GM19467 (cell line): ENCODE data around the gene EVI2B.
"Not testable (repeated sequence)": the region's sequence is repeated elsewhere in the genome, so short reads cannot be mapped to it uniquely, and the experiment has no call there.

Experiments used
- ATAC-seq: cut with Tn5 transposase; IDR thresholded peaks from one replicate; pipeline ENCODE4 v1.9.1; 2021; ENCODE audit warnings: mild to moderate bottlenecking, moderate library complexity; ENCODE audit not compliant: unreplicated experiment

Gene EVI2B

GRCh38 chr17:31310886-31311285 lies 3.0 kb downstream of the EVI2B start:
- ATAC-seq = no peak

DNA sequence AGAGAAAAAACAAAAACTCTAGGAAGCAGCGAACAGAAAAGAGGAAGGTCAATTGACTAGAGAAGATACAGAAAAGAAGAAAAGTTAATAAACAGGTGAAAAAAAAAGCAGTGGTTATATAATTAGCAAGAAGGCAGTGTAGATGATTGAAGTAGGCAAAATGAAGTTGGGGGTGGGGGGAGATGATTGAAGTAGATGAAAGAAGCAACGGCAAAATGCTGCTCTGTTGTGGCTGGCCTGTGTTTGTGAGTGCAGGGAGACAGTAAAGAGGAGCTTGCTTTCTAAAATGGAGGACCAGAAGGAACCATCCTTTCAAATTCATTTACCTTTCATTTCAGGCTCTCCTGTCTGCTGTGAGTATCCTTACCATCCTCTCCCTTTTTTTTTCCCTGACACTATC lies 3.6 kb downstream of the EVI2B start:
- no peak for ATAC-seq

- no peak for ATAC-seq
Observed at GRCh38 chr17:31309556-31309955, 4.3 kb downstream of the EVI2B start.

DNA sequence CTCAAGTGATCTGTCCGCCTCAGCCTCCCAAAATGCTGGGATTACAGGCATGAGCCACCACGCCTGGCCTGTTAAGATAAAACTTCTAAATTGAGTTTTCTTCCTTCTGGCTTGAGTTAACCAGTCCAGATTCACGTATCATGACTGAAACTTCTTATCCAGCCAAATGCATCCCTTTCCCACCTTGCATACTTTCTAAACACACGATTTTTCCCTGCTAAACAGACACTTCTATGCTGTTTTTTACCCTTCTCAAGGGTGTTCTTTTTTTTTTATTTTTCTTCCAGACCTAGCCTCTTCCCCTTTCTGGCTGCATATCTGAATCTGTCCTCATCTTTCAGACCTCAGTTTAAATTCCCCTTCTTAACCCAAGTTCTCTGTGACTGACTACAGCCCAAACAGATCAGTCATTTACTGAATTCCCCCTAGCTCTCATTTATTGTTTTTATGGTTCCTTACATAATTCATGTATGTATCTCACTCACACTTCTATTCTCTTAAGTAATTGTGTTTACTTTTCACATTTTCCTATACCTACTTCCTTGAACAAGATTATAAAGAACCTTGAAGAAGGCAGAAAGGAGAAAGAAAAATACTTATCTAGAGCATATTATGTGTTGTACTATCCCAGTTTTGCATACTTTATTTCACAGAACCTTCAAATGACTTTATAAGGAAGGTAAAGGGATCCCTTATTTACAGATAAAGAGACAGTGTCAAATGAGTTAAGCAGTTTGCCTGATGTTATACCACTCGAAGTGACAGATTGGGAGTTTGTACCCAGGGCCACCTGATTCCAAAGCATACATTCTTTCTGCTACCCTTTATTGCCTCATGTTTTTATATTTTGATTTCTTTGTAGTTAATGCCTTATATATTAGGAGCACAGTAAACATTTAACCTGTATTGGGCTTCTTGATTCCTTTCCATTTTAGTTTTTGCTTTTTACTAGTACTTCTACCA lies 5.2 kb downstream of the EVI2B start:
- no peak for ATAC-seq

- ATAC-seq = no peak
Observed at GRCh38 chr17:31307640-31308039, 6.2 kb downstream of the EVI2B start.

GRCh38 chr17:31299624-31300023 lies 14.2 kb downstream of the EVI2B start:
- ATAC-seq = no peak

DNA sequence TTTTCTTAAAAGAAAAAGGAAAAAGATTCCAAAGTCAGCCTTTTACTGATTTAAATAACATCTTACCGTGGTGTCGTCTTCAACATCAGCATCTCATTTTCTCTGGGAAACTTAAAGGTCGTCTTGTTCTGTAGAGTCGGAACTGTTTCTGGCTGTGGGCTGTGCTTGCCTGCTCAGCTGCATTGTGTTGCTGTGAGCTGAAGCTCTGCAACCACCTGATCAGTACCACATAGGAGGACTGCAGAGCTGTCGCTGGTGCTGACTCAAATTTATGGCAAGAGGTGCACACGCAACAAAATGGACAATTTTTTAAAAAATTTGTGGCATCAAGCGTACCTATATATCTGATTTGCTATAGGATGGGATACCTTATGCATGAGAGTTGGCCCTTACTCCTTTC lies 16.8 kb downstream of the EVI2B start, which contains the start of gene OMG:
Gene OMG, minus strand, starts transcription at position 150 of the 400 bp plus-strand sequence. CDS start 908 bp downstream, outside the sequence.
- ATAC-seq = no peak

DNA sequence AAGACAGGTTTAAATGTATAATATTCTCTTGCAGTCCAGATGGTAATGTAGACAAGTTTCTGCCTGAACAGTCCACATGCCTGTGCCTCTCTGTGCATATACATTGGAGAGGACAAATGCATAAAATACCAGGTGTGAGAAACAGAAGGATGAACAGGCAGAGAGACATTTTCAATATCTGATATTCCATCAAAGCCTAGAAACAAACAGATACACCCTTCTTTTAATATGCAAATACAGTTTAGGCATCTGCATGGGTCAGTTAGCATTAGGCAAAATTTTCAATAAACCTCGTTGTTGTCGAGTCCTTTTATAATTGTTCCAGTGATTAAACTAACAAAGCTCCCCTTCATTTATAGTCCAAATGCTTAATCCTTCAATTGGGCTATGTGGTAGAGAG lies 17.7 kb downstream of the EVI2B start:
- no peak for ATAC-seq

GRCh38 chr17:31295489-31295871 lies 18.4 kb downstream of the EVI2B start:
- no peak for ATAC-seq

GRCh38 chr17:31294820-31295488 lies 18.9 kb downstream of the EVI2B start:
- no peak for ATAC-seq

DNA sequence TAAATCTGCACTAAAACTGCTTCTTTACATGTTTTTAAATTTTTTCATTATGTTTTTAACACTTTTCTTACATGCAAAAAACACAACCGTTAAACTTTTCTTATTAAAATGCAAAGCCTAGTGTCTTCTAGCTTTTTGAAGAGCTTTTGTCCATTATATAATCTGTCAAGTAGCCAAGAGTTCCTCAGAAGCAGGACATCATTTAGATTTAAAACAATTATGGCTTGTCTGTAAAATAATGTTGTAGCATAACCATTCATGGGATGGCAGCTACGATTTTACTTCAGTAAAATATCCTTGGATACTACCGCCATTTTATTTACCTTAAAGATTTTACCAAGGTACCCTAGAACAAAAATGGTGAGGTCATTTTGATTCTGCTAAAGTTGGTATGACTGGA lies 19.6 kb downstream of the EVI2B start:
- ATAC-seq = no peak

DNA sequence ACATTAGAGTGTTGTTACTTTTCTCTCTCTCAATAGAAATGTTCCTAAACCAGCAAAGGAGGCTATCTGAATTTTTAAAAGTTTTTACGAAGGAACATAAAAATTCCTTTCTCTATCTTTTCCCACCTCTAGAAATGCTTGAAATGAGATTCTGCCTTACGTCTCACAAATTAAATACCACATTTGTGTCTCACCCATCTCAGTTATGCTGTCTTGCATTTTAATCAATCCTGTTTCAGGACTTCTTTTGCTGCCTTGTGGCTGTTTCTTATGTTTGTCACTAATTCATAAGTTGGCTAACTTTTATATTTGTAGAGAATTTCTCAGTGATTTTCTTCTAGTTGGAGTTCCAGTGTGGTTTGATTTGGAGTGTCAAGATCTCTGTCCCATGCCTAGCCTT lies 20.3 kb downstream of the EVI2B start:
- ATAC-seq = no peak

DNA sequence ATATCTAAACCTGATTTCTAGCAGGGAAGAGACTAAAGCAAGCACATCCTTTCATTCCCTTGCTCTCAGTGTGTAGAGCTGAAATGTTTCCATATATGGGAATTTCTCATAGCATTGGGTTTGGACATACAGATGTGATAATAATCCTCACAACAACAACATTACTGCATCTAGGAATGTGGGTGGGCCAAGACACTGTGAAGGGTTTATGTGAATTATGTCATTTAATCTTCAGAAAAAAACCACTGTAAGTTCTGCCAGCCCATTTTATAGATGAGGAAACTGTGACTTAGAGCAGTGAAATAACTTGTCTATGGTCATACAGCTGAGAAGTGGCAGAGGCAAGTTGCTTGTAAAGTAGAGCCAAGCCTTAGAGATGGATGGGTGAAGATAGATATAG lies 22.0 kb downstream of the EVI2B start:
- ATAC-seq = no peak

DNA sequence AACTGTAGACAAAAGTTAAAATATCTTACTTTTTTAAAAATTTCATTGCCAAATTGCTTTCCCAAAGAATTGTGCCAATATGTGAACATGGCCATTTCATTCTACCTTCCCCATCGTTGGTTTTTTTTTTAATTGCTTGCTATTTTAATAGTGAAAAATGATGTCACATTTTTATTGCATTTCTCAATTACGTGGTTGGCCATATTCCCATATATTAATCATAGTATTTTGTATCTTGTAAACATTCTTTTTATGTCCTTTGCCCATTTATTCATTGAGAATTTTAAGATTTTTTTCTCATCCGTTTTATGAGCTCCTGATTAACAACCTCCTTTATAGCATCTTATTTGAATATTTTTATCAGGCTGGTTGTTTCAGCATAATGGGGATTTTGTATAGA lies 24.1 kb downstream of the EVI2B start:
- no peak for ATAC-seq

DNA sequence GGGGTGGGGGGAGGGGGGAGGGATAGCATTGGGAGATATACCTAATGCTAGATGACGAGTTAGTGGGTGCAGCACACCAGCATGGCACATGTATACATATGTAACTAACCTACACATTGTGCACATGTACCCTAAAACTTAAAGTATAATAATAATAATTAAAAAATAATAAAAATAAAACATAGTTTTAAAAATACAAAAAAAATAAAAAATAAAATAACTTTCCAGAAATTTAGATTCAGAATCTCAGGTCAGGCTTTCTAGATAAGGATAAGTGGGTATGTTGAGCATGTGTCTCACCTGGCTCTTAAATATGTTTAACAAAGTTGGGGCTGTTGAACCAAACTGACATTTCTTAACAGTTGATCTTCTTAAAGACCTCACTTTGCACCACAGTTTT lies 25.9 kb downstream of the EVI2B start:
- ATAC-seq = not testable (repeated sequence)

DNA sequence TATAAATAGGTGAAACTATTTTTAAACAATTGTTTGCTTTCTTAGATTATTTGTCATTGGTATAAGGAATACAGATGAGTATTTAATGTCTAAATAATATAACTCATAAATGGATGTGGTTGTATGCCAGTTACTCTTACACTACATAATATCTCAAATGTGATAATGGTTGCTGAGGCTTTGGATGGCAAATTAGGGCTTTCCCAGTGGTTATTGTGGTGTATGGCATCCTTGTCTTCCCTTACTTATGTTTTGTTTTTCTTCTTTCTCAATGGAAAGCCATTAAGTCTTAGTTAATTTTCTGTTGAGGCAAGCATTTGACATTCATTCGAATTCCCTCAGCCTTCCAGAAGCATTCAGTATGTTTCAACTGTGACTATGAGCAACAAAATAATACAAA lies 27.3 kb downstream of the EVI2B start:
- no peak for ATAC-seq

DNA sequence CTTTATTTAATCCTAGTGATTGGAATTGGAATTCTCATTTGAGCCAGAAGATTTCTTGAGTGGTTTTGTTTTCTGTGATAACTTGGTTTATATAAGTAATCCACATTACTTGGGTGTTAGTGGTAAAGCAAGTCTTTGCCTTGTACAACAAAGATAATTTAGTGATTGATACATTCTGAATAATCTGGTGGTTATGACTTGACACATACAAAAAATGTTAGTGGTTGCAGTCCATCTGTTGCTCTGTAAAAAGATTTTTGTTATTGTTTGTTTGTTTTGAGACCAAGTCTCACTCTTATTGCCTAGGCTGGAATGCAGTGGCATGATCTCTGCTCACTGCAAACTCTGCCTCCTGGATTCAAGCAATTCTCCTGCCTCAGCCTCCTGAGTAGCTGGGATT lies 30.0 kb downstream of the EVI2B start:
- no peak for ATAC-seq

DNA sequence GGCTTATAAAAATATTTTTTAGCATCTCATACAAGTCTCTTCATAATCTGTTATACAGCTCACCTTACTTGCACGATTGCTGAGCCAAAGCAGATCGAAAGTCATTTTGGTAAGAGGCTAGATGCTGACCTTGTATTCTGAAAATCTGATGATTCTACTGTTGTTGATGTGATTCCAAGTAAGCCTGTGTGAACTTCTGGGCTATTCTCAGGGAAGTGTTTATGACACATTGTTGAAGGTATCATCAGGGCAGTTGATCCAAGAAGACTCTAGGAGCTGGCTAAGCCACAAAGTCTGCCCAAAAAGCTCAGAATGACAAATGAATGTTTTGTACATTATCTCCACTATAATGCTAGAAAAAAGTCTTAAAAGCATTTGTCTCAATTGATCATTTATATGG lies 32.8 kb downstream of the EVI2B start:
- no peak for ATAC-seq

GRCh38 chr17:31279401-31279800 lies 34.5 kb downstream of the EVI2B start:
- no peak for ATAC-seq

DNA sequence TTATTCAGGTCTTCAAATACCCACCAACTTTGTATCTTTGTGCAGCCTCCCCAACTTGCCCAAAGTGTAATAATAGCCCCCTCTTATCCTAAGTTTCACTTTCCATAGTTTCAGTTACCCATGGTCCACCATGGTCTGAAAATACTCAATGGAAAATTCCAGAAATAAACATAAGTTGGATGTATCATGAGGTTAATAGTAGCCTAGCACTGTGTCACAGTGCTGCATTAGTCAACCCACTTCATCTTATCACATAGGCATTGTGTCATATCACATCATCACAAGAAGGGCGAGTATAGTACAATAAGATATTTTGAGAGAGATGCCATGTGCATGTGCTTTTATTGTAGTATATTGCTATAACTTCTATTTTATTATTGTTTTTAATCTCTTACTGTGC lies 38.7 kb downstream of the EVI2B start:
- ATAC-seq = no peak

- ATAC-seq = no peak
Observed at GRCh38 chr17:31274252-31274651, 39.6 kb downstream of the EVI2B start.

DNA sequence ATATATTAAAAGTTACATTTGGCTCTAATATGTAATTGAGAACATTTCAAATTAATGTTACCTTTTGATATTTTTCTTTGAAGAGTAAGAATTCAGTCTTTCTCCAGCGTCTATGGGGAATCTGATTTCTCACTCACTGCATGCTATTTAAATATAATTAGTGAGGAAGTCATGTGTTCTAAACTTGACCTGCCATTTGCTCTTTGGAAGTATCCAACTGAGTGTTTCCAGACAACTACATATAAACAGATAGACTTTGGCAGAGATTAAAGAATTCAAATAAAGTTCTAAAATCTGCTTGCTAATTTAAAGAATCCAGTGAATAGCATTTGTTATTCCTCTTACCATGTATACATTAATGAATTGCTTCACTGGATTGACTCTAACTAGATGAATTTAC lies 40.3 kb downstream of the EVI2B start:
- ATAC-seq = no peak
